GM12892 (cell line): ENCODE measurements around the gene DCHS2.

ENCODE experiments used
- DNase-seq: peaks from one replicate; pipeline ENCODE4 v3.0.0; 2011; ENCODE audit not compliant: insufficient read length
- FAIRE-seq: peaks from 2 replicates; lab custom pipeline; 2011; peaks lifted over from hg19 to GRCh38; lab: Jason Lieb, UNC
- POLR2A ChIP-seq: IDR thresholded peaks from 2 replicates; pipeline ENCODE4 v1.6.1; 2011; ENCODE audit warnings: low read depth, low read length, control low read depth
- POLR2AphosphoS5 ChIP-seq: IDR thresholded peaks from 2 replicates; pipeline ENCODE4 v1.6.1; 2011; ENCODE audit warnings: low read depth, low read length, control low read depth
- TAF1 ChIP-seq: IDR thresholded peaks from 2 replicates; pipeline ENCODE4 v1.6.1; 2011; ENCODE audit warnings: low read depth, mild to moderate bottlenecking, control low read depth, low read length, borderline replicate concordance

DCHS2 gene

DNA sequence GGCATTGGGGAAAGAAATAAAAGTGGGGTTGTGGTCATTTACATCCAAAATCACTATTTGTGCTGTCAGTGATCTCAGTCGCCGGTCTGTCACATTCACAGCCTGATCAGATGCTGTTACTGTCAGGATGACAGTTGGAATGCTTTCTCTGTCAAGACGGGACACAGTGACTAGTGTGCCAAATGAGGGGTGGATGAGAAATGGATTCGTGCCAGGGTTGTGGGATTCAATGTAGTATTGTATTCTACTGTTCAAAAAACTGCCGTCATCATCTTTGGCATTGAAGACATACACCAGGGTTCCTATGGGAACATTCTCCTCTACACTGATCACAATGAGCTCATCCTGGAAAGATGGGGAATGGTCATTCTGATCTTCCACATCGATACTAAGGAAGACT lies 171.1 kb downstream of the DCHS2 start:
- TF ChIP-seq POLR2AphosphoS5: no peak
- TF ChIP-seq TAF1: no peak
- TF ChIP-seq POLR2A: no peak
- DNase-seq: no peak
- no peak for FAIRE-seq

DNA sequence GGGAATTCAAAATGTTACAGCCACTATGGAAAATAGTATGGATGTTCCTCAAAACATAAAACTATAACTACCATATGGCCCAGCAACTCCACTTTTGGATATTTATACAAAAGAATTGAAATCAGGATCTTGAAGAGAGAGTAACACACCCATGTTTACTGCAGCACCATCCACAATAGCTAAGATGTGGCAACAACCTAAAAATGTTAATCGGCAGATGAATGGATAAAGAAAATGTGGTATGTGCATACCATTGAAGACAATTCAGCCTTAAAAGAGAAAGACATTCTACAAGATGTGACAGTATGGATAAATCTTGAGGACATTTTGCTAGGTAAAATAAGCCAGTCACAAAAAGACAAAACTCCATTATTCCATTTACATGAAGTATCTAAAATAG lies 171.9 kb downstream of the DCHS2 start:
- DNase-seq: no peak
- no peak for FAIRE-seq
- no peak for TF ChIP-seq POLR2AphosphoS5
- TF ChIP-seq POLR2A: no peak
- no peak for TF ChIP-seq TAF1

DNA sequence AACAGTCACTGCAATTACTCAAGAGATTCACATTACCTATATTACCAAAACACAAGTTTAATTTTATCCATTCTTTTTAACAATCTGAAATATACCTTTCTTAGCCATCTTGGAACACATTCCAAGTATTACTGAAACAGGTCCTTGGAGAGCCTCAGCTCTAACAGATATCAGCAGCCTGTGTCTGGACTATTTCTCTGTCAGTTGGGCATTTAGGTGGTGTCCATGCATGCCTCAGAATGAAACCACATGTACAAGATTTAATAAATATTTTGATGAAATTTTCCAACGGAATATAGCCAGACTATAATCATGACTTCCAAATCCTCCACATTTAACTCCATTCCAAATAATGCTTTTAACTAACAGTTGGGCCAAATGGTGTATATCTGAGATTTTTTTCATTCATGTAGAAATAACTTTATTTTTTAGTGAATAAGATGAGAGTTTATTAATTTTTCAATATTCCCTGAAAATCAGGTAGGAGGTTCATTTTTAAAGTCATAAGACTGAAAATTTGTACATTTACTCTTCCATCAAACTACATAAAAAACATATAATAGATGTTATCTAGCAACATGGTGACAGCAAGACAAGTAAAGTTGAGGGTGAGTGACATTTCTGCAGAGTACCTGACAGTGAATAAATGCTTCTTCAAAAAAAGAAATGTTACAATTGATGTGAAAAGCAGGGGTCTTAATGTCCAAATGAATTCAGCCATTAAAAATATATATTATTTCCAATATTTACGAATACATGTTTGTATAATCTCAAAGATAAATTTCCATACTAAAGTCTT lies 174.2 kb downstream of the DCHS2 start:
- FAIRE-seq: no peak
- no peak for DNase-seq
- no peak for TF ChIP-seq TAF1
- no peak for TF ChIP-seq POLR2AphosphoS5
- no peak for TF ChIP-seq POLR2A

DNA sequence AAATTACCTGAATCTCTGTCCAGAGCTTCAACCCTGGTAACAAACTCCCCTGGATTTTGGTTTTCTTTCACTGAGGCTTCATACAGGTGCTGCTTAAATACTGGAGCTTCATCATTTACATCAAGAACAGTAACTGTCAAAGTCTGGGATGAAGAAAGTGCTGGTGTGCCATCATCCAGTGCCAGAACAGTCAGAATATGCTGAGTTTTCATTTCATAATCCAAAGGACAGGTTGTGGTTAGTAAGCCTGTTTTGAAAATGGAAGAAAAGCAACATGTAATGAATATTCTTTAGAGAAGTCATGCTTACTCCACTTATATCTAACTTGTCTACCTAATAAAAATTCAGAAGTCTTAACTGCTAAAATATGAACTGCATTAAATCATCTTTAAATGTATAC lies 175.9 kb downstream of the DCHS2 start:
- no peak for TF ChIP-seq TAF1
- TF ChIP-seq POLR2AphosphoS5: no peak
- no peak for TF ChIP-seq POLR2A
- no peak for DNase-seq
- FAIRE-seq: no peak

DNA sequence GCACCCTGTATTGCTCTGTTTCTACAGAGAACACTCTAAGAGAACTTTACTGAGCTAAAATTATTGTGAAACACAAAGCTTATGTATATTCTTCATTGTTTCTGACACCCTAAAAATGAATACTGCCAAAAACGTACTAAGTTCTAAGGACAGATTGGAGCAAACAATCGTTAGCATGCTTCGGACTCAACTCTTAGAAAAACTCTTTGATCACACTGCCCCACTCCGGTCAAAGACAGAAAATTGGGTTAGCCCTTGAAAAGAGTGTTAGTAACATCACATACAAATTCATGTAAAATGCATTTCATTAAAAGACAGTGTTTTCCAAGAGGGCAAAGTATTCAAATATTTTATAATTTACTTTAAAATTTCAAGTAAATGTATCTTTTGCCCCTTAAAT lies 177.4 kb downstream of the DCHS2 start:
- DNase-seq: no peak
- no peak for FAIRE-seq
- TF ChIP-seq POLR2A: no peak
- no peak for TF ChIP-seq POLR2AphosphoS5
- no peak for TF ChIP-seq TAF1

- no peak for DNase-seq
- TF ChIP-seq TAF1: no peak
- no peak for TF ChIP-seq POLR2AphosphoS5
- TF ChIP-seq POLR2A: no peak
- FAIRE-seq: no peak
Measured at GRCh38 chr4:154313004-154313585, 178.5 kb downstream of the DCHS2 start.

GRCh38 chr4:154312246-154312645 lies 179.4 kb downstream of the DCHS2 start:
- no peak for FAIRE-seq
- TF ChIP-seq TAF1: no peak
- no peak for TF ChIP-seq POLR2A
- no peak for TF ChIP-seq POLR2AphosphoS5
- DNase-seq: no peak

- DNase-seq: no peak
- FAIRE-seq: no peak
- TF ChIP-seq POLR2AphosphoS5 (no peak), POLR2A (no peak), TAF1 (no peak)
Measured at GRCh38 chr4:154310578-154310977, 181.0 kb downstream of the DCHS2 start.

- no peak for FAIRE-seq
- TF ChIP-seq TAF1 (no peak), POLR2A (no peak), POLR2AphosphoS5 (no peak)
Measured at GRCh38 chr4:154308207-154308606, 183.4 kb downstream of the DCHS2 start.

DNA sequence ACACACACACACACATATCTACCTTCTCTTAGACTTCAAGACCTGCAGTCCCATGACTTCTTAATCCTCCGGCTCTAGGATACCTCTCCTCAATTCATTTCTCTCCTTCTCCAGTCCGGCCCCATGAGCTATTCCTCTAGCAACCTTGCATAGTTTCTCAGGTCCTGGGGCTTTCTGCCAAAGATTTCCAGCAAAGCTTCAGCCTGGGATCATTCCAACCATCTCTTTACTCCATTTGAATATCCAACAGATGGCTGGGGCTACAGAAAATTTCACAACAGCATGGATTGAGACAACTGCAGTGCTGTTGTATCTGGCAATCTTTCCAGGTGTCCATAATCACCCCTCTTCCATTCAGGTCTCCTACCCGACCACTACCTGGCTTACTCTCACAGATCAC lies 184.1 kb downstream of the DCHS2 start:
- FAIRE-seq (no peak), DNase-seq (no peak)
- TF ChIP-seq POLR2A (no peak), TAF1 (no peak), POLR2AphosphoS5 (no peak)

More at GRCh38 chr4:154308207-154308606, 183.4 kb downstream of the DCHS2 start:
- DNase-seq: no peak

- no peak for DNase-seq
- TF ChIP-seq POLR2A (no peak), POLR2AphosphoS5 (no peak), TAF1 (no peak)
- FAIRE-seq: no peak
Measured at GRCh38 chr4:154305616-154306015, 186.0 kb downstream of the DCHS2 start.

- FAIRE-seq (no peak), DNase-seq (no peak)
- TF ChIP-seq TAF1 (no peak), POLR2A (no peak), POLR2AphosphoS5 (no peak)
Measured at GRCh38 chr4:154304679-154305078, 186.9 kb downstream of the DCHS2 start.
